GM21529 (cell line): ENCODE data around the gene PADI4.
"Not testable (repeated sequence)": the region's sequence is repeated elsewhere in the genome, so short reads cannot be mapped to it uniquely, and the experiment has no call there.

ENCODE experiments used
- ATAC-seq: cut with Tn5 transposase; IDR thresholded peaks from one replicate; pipeline ENCODE4 v1.9.1; 2021; ENCODE audit not compliant: unreplicated experiment

The PADI4 gene

DNA sequence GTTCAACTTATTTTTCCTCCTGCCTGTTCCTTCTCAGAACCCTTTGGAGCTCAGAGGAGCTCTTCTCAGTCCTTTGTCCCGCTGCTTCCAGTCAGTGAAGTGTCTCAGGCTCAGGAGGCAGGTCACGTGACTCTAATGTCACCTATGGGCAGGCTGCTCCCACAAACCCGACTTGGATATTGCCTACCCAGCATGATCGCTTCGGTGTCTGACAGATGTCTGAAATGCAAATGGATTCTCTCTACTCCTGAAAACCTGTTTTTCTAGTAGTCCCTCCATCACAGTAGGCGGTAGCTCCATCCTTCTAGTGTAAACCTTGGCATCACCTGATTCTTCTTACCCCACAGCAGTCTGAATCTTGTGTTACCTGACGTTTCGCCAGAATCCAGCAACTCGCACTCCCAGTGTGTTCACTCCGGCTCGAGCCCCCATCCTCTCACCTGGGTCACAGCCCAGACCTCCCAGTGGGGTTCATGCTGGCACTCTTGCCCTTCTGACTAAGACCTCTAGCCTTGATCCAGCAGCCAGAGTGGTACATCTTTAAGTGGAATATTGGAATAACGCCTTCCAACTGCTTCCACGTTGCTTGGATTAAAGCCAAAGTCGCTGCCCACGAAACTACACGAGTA lies 69.4 kb downstream of the PADI4 start:
- ATAC-seq, result no peak

DNA sequence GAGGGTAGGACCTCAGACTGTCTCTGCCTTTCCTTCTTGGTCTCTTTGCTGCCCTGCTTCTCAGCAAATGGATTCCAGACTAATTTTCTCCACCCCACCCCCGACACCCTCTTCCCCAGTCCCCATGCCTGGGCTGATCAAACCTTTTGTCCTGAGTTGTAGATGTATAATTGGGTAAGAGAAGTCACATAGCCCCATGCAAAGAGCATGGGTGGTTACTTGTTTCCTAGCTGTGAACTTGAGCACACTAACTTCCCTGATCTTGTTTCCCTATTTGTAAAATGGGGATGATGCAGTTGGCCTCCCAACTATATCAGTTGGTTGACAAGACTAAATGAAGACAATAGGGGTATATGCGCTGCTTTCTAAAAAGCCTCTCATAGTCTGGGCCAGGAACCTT lies 73.2 kb downstream of the PADI4 start:
- no peak for ATAC-seq

- no peak for ATAC-seq
Observed at GRCh38 chr1:17392199-17392740, 84.3 kb downstream of the PADI4 start.

DNA sequence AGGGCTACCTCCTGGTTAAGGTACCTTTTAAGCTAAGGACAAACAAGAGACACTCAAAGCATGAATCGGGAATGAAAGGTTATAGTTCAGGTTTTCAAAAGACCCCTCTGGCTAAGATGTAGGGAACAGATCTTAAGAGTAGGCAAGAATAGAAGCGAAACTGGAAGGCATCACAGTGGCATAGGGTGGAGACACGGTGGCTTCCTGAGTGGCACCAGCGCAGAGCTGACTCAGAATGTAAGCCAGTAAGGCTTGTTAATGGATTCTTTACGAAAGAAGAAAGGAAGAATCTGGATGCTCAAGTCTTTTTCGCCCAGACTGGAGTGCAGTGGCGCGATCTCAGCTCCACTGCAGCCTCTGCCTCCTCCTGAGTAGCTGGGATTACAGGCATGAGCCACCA lies 85.2 kb downstream of the PADI4 start:
- no peak for ATAC-seq

DNA sequence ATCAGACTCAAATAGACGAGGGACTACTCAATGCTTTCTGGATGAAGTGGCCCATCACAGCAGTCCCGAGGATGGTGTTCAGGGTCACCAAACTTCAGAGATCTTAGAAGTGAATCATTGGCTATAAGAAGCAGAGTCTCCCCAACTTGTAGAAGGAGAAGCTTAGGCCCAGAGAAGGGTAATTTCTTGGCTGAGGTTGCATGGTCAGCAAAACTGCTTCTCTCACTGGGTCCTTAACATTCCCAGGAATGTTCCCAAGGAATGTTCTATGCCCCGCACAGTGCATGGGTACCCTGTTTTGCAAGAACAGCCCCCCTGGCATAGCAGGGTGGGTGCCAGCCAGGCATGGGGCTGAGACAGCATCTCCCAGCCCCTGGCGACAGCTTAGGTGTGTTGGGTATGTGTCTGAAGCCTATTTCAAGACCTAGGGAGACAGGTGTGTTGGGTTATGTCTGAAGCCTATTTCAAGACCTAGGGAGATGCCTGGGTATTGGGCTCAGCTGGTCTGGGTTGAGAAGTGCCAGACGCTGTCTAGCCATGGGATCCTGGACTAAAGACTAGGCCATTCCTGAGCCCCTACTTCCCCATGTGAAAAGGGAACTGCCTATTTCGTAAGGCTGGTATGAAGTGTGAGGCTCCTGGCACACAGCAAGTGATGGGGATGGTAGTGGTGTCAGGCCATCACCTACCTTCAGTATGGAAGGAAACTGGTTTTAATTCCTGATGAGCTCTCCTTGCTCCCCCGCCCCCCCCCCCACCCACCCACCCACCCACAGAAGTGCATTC lies 90.1 kb downstream of the PADI4 start:
- no peak for ATAC-seq

- ATAC-seq, result no peak
Observed at GRCh38 chr1:17400725-17401341, 92.8 kb downstream of the PADI4 start.

GRCh38 chr1:17401841-17402240 lies 93.8 kb downstream of the PADI4 start:
- ATAC-seq, result no peak

GRCh38 chr1:17403081-17403480 lies 95.1 kb downstream of the PADI4 start:
- ATAC-seq, result no peak

GRCh38 chr1:17404034-17404684 lies 96.2 kb downstream of the PADI4 start:
- ATAC-seq, result no peak

DNA sequence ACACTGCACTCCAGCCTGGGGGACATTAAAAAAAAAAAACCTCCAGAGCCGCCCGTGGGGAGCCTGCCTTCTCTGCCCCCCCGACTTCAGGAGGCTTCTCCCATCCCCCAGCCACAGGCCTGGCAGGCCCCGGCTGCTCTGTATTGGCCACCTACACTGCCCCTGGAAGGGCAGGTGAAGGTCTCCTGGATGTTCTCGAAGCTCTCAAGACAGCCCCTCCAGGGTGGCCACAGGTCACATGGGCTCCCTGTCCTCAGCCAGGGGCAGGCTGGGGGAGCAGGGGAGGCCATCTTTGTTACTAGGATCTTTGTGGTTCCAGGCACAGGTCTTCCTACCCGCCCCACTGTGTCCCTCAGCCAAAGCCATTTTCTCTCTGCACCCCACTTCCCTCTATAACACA lies 96.8 kb downstream of the PADI4 start:
- ATAC-seq, result no peak

GRCh38 chr1:17405898-17406759 lies 98.1 kb downstream of the PADI4 start:
- no peak for ATAC-seq

DNA sequence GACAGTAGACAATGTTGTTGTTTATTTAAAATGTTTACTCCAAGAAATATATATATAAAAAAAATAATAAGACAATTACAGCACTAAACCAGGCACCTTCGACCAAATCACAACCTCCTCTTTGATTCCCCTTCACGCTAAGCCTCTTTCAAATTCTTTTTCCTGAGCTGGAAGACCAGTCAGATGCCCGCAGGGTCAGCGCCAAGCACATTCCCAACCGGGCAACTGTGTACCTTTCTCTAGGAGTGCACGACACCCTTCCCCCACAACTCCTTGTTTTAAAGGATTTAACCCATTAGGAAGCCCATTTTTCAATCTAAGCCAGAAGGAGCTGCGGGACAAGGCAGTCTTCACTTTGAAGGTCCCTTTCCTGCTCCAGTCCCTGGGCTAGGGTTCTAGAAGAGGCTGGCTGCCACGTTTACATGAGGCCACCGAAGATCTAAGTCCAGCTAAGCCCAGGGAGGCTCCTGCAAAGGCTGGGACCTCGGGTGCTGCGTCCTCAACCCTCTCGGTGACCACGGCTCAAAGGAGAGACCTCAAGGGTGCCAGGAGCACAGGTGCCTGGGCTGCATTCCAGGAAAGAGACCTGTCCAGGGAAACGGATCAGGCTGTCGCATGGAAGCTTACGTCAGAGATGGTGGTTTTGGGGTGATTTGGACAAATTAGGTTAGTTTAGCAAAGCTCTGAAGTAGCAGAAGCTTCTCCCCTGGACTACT lies 98.9 kb downstream of the PADI4 start:
- ATAC-seq, result not testable (repeated sequence)

GRCh38 chr1:17407786-17408514 lies 100.0 kb downstream of the PADI4 start:
- not testable (repeated sequence) for ATAC-seq

DNA sequence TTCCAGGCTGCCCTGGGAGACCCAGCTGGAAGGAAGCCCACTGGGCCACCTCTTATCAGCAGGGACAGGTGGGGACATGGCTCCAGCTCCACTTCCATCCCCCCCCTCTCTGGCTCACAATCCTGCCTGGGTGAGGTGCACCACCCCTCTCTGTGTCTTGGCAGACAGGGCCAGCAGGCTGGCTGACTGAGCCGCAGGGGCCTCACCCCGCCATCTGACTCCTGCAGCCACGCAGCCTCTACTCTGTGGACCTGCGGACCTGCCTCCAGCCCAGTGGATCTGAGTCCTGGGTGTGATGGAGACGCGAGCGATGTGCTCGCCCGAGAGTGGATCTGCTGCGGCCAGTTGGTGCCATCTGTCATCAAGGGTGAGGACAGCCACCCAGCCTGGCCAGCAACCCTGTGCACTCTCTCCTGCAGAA lies 101.4 kb downstream of the PADI4 start:
- ATAC-seq, result no peak

DNA sequence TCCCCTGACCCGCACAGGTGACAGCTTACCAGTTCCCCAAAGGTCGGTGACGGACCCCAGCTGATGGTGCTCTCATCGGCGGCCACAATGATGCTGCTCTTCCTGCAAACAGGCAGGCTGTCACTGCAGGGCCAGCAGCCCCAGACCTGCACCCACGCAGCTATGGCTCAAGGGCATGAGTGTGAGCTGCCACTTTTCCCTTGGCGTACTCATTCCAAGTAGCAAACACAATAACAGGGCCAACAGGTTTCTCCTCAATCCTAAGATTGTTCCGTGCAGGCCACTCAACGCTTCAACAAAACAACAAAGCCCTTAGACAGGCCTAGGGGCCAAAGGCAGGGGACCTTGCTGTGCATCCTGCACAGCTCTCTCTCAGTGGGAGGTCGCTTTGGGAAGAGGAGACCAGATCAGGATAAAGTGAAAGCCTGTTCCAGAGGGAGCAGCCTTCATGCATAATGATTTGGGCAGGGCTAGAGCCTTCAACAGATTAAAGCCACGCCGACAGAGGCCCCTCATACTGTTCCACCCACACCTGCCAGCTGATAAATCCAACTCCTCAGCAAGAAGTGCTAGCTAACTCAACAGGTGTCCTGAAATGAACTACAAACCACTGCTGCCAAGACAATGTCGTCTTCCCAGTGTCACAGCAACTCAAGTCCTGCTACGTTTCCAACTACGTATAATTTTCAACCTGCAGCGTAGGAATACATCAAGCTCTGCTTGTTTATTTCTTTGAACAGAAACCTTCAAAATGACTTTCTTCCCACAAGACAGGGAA lies 104.3 kb downstream of the PADI4 start:
- no peak for ATAC-seq
